ENCODE data around the gene CISH. TPM values are rescaled to one million over a fixed set of nuclear protein-coding genes. Genes with fewer than 3 reads are reported as not detected.

The CISH gene
- total RNA-seq, 1 donor from 2014 or later = 2.6 TPM

GRCh38 chr3:50607271-50608091 lies 4.1 kb downstream of the CISH start:
- Mint-ChIP-seq H3K4me1 (ENCODE audit: unreplicated experiment) (peaks cover 21% of the 10 kb centered on the region), H3K36me3 (ENCODE audit: low read depth, unreplicated experiment) (peaks cover 4% of the 10 kb centered on the region), H3K4me3 (ENCODE audit: unreplicated experiment) (no peak overlapping the region), H3K27ac (ENCODE audit: unreplicated experiment) (no peak overlapping the region), H3K27me3 (ENCODE audit: unreplicated experiment) (peaks cover 6% of the 10 kb centered on the region), H3K9me3 (ENCODE audit: unreplicated experiment) (no peaks in the 10 kb centered on the region)
- DNase-seq (ENCODE audit: low spot score) = no peak
- no peak for TF ChIP-seq CTCF (IDR thresholded peaks at IDR 0.05; ENCODE audit: unreplicated experiment)

GRCh38 chr3:50606596-50606995 lies 5.0 kb downstream of the CISH start:
- DNase-seq (ENCODE audit: low spot score) = no peak
- TF ChIP-seq CTCF (IDR thresholded peaks at IDR 0.05; ENCODE audit: unreplicated experiment) = no peak
- H3K27ac Mint-ChIP-seq (ENCODE audit: unreplicated experiment) = no peak overlapping the region
- no peak overlapping the region for H3K4me3 Mint-ChIP-seq (ENCODE audit: unreplicated experiment)
- peaks cover 14% of the 10 kb centered on the region for H3K4me1 Mint-ChIP-seq (ENCODE audit: unreplicated experiment)
- no peaks in the 10 kb centered on the region for H3K9me3 Mint-ChIP-seq (ENCODE audit: unreplicated experiment)
- H3K36me3 Mint-ChIP-seq (ENCODE audit: low read depth, unreplicated experiment) = peaks cover 4% of the 10 kb centered on the region
- H3K27me3 Mint-ChIP-seq (ENCODE audit: unreplicated experiment) = peaks cover 8% of the 10 kb centered on the region

- peaks cover 11% of the 10 kb centered on the region for H3K4me1 Mint-ChIP-seq (ENCODE audit: unreplicated experiment)
- DNase-seq (ENCODE audit: low spot score) = no peak
- H3K27me3 Mint-ChIP-seq (ENCODE audit: unreplicated experiment) = peaks cover 8% of the 10 kb centered on the region
- no peak overlapping the region for H3K4me3 Mint-ChIP-seq (ENCODE audit: unreplicated experiment)
- no peak for TF ChIP-seq CTCF (IDR thresholded peaks at IDR 0.05; ENCODE audit: unreplicated experiment)
- H3K9me3 Mint-ChIP-seq (ENCODE audit: unreplicated experiment) = no peaks in the 10 kb centered on the region
- peaks cover 4% of the 10 kb centered on the region for H3K36me3 Mint-ChIP-seq (ENCODE audit: low read depth, unreplicated experiment)
- H3K27ac Mint-ChIP-seq (ENCODE audit: unreplicated experiment) = no peak overlapping the region
Measured at GRCh38 chr3:50605901-50606326, 5.7 kb downstream of the CISH start.

GRCh38 chr3:50604628-50605588 lies 6.7 kb downstream of the CISH start:
- no peak for TF ChIP-seq CTCF (IDR thresholded peaks at IDR 0.05; ENCODE audit: unreplicated experiment)
- DNase-seq (ENCODE audit: low spot score) = no peak
- Mint-ChIP-seq H3K4me1 (ENCODE audit: unreplicated experiment) (peaks cover 5% of the 10 kb centered on the region), H3K27me3 (ENCODE audit: unreplicated experiment) (peaks cover 6% of the 10 kb centered on the region), H3K4me3 (ENCODE audit: unreplicated experiment) (no peak overlapping the region), H3K9me3 (ENCODE audit: unreplicated experiment) (no peaks in the 10 kb centered on the region), H3K36me3 (ENCODE audit: low read depth, unreplicated experiment) (peaks cover 4% of the 10 kb centered on the region), H3K27ac (ENCODE audit: unreplicated experiment) (no peak overlapping the region)
